ENCODE measurements around the gene STK32B.

Gene STK32B

DNA sequence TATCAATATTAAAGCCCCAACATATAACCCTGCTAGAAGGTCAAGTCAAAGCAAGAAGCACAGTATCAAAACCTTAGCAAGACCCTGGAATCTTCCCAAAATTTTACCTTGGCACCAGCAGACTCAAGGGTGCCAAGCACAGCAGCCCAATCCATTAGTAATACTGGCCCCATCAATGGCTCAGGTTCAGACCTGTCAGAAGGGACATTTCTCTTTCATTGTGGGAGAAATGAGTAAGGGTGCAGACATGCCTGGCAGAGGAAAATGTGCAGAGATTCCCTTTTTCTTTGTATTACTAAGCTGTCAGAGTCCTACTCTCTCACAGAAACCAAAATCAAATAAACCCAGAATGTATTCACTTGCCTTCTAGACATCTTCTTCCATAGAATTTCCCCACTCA is 453.2 kb downstream of the STK32B start:
- DNase-seq (ENCODE audit: low read depth in 3 of 3, low spot score in 1 of 3): no peak

GRCh38 chr4:5510504-5510903 is 459.2 kb downstream of the STK32B start:
- DNase-seq (ENCODE audit: low read depth in 3 of 3, low spot score in 1 of 3): no peak

- DNase-seq (ENCODE audit: low read depth in 3 of 3, low spot score in 1 of 3): no peak
These were observed 460.5 kb downstream of the STK32B start for GRCh38 chr4:5511791-5512190.

GRCh38 chr4:5515646-5516045 is 464.4 kb downstream of the STK32B start:
- DNase-seq (ENCODE audit: low read depth in 3 of 3, low spot score in 1 of 3): no peak

DNA sequence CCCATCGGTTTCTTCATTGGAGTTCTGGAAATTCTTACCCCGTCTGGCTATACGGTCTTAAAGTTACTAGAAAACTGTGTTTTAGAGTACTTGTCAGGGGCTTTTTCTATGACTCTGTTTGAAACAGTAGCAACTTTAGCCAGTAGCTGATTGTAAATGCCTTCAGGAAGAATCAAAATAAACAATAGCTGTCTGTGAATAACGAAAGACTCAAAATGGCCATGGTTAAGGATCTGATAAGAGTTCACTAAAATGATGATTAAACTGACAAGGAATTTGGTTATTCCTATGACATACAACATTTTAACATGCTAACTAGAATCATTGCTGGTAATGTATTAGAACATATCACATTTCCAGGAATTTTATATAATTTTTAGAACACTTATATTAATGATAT is 466.1 kb downstream of the STK32B start:
- no peak for DNase-seq (ENCODE audit: low read depth in 3 of 3, low spot score in 1 of 3)

- DNase-seq (ENCODE audit: low read depth in 3 of 3, low spot score in 1 of 3): no peak
These were observed 473.4 kb downstream of the STK32B start for GRCh38 chr4:5524446-5525299.

- no peak for DNase-seq (ENCODE audit: low read depth in 3 of 3, low spot score in 1 of 3)
These were observed 475.0 kb downstream of the STK32B start for GRCh38 chr4:5526080-5526846.

DNA sequence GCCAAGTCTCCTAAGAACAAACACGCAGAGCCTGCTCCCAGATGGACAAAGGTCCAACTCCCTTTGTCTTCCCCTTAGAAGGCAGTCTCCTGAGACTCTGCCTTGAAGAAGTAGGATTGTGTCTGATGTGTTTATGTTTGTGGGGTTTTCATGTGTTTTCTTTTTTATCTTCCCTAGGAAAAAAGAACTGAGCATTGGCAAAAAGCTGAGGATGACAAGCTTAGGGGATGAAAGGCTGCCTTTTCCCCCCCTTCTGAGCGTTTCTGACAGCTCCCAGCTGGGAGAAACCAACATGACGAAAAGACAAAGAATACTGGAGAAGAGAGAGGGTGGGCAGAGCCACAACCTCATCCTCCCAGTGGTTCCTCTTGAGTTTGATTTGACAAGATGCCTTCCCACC is 475.9 kb downstream of the STK32B start:
- DNase-seq (ENCODE audit: low read depth in 3 of 3, low spot score in 1 of 3): no peak

- DNase-seq (ENCODE audit: low read depth in 3 of 3, low spot score in 1 of 3): no peak
These were observed 476.8 kb downstream of the STK32B start for GRCh38 chr4:5528031-5528436.

GRCh38 chr4:5532100-5532499 is 480.8 kb downstream of the STK32B start:
- no peak for DNase-seq (ENCODE audit: low read depth in 3 of 3, low spot score in 1 of 3)

DNA sequence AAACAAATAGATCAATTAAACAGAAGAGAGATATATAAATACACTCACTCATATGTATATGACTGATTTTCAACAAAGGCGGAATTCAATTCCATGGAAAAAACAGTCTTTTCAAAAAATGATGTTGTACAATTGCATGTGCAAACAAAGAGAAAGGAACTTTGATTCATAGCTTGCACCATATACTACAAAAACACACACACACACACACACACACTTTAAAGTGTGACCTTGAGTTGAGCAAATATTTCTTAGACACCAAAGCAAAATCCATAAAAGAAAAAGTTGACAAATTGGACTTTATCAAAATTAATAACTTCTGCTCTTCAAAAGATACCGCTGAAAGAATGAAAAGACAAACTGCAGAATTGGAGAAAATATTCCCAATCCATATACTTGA is 488.3 kb downstream of the STK32B start:
- DNase-seq (ENCODE audit: low read depth in 3 of 3, low spot score in 1 of 3): no peak

DNA sequence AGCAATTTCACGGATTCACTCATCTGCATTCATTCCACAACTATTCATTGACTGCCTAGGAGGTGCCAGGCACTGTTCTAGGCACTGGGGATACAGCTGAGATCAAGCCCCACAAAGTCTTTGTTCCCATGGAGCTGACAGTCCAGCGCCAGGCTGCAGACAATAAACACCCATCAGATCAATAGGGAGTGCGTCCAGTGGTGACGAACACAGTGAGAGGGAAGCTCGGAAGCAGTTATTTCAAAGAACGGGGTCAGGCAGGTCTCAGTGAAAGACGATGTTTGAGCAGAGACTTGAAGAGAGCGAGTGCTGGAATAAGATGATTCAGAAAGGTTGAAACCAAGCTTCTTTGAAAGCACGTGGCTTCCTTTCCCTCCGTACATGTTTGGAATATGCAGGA is 489.9 kb downstream of the STK32B start:
- no peak for DNase-seq (ENCODE audit: low read depth in 3 of 3, low spot score in 1 of 3)

GRCh38 chr4:5543681-5544080 is 492.4 kb downstream of the STK32B start:
- no peak for DNase-seq (ENCODE audit: low read depth in 3 of 3, low spot score in 1 of 3)

DNA sequence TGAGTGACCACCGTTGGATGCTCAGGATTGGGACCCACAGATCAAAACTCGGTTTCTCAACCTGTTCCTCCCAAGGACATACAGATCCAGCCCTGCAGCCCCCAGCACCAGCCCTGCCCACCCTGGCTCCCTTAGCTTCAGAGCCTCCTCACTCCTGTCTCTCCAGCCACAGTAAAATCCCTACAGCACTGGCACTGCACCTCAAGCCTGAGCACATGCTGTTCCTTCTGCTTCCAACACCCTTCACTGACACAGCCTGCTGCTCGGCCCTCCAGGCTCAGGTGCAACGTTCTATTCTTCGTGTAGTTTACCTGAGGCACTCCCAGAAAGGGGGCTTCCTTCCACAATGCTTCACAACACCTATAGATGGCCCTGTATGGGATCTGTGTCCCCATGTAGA is 493.5 kb downstream of the STK32B start:
- DNase-seq (ENCODE audit: low read depth in 3 of 3, low spot score in 1 of 3): no peak

DNA sequence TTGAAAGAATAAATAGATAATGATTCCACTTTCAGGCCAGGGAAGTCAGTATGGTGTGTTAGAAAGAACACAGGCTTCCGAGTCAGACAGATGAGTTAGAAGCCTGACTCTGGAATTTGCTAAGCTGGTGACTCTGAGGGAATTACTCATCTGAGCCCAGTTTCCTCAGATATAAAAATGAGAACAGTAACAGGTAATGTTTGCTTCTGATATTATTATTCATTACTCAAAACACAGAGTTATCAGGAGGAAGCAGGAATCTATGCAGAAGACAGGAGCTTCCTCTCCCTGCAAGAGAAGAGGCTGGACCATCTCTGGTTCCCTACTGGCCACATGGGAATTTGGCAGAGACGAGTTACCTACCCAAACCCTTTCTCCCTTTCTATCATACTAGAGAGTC is 494.0 kb downstream of the STK32B start:
- no peak for DNase-seq (ENCODE audit: low read depth in 3 of 3, low spot score in 1 of 3)

DNA sequence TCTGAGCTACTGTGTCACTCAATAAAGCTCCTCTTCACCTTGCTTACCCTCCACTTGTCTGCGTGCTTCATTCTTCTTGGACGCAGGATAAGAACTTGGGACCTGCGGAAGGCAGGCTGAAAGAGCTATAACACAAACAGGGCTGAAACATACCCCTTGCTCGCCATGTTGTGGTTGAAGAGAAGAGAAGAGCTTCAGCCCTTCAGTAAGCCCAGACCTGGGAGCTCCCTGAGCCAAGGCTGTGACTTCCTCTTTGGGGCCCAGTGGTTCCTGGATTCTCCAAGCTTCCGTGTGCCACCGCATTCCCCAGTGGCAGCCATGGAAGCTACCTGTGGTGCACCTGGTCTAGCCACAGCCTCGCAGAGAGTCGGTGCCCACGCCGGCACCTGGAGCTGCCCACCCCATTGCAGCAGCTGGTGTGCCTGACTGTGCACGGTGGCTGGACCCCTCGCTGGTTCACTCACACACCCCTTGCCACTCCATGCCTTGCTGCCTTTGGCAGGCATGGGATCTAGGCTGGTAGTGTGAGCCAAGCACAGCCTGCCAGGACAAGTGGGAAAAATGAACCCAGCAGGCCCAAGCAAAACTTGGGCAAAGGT is 496.5 kb downstream of the STK32B start:
- no peak for DNase-seq (ENCODE audit: low read depth in 3 of 3, low spot score in 1 of 3)

All from stimulated activated CD4-positive, alpha-beta T cell treated with anti-CD3 and anti-CD28 coated beads, TNF-alpha, amount 100 ng/mL, for 1 hour (primary cell).